Measurements from ENCODE around the gene ADA.

The ADA gene

GRCh38 chr20:44598423-44599305, 52.8 kb downstream of the ADA start:
- DNase-seq (ENCODE audit: insufficient read length, low spot score) = no peak
- no peak for FAIRE-seq
- TF ChIP-seq CTCF (IDR thresholded peaks at IDR 0.05; ENCODE audit: insufficient read depth, missing control alignments) = no peak

- FAIRE-seq (no peak), DNase-seq (ENCODE audit: insufficient read length, low spot score) (no peak)
- TF ChIP-seq CTCF (IDR thresholded peaks at IDR 0.05; ENCODE audit: insufficient read depth, missing control alignments) = no peak
Observed at GRCh38 chr20:44597930-44598329, 53.6 kb downstream of the ADA start.

GRCh38 chr20:44597516-44597915, 54.0 kb downstream of the ADA start:
- TF ChIP-seq CTCF (IDR thresholded peaks at IDR 0.05; ENCODE audit: insufficient read depth, missing control alignments) = no peak
- no peak for DNase-seq (ENCODE audit: insufficient read length, low spot score)
- no peak for FAIRE-seq

GRCh38 chr20:44596876-44597275, 54.6 kb downstream of the ADA start:
- FAIRE-seq (no peak), DNase-seq (ENCODE audit: insufficient read length, low spot score) (no peak)
- TF ChIP-seq CTCF (IDR thresholded peaks at IDR 0.05; ENCODE audit: insufficient read depth, missing control alignments) = no peak

- FAIRE-seq = no peak
- TF ChIP-seq CTCF (IDR thresholded peaks at IDR 0.05; ENCODE audit: insufficient read depth, missing control alignments) = no peak
Observed at GRCh38 chr20:44596010-44596409, 55.5 kb downstream of the ADA start.

GRCh38 chr20:44594730-44595129, 56.8 kb downstream of the ADA start:
- FAIRE-seq = no peak
- TF ChIP-seq CTCF (IDR thresholded peaks at IDR 0.05; ENCODE audit: insufficient read depth, missing control alignments) = no peak
- DNase-seq (ENCODE audit: insufficient read length, low spot score) = no peak

More at GRCh38 chr20:44596010-44596409, 55.5 kb downstream of the ADA start:
- DNase-seq (ENCODE audit: insufficient read length, low spot score) = no peak

- no peak for DNase-seq (ENCODE audit: insufficient read length, low spot score)
- no peak for FAIRE-seq
- TF ChIP-seq CTCF (IDR thresholded peaks at IDR 0.05; ENCODE audit: insufficient read depth, missing control alignments) = no peak
Observed at GRCh38 chr20:44593751-44594150, 57.7 kb downstream of the ADA start.

Data from D721Med (cell line).